ENCODE results near the gene MAGI2.
A peak's percentile ranks its signal among the peaks of the same experiment; 100 is the strongest.

The MAGI2 gene

GRCh38 chr7:78191475-78192079, 1261.9 kb downstream of the MAGI2 start:
- Histone ChIP-seq H3K36me3 (ENCODE audit: control insufficient read depth, insufficient read depth, low read length, severe bottlenecking) (no peaks in the 10 kb centered on the region), H3K4me3 (ENCODE audit: low read length) (no peak overlapping the region), H3K9ac (ENCODE audit: low read length) (no peak overlapping the region), H3K4me1 (ENCODE audit: control insufficient read depth, insufficient read depth, low read length) (peaks cover 4% of the 10 kb centered on the region), H3K9me3 (ENCODE audit: control insufficient read depth, low read length) (no peaks in the 10 kb centered on the region), H3K27me3 (replicated peaks; ENCODE audit: control insufficient read depth, insufficient read depth, low read length) (no peaks in the 10 kb centered on the region)
- DNase-seq (ENCODE audit: low read depth) = no peak

DNA sequence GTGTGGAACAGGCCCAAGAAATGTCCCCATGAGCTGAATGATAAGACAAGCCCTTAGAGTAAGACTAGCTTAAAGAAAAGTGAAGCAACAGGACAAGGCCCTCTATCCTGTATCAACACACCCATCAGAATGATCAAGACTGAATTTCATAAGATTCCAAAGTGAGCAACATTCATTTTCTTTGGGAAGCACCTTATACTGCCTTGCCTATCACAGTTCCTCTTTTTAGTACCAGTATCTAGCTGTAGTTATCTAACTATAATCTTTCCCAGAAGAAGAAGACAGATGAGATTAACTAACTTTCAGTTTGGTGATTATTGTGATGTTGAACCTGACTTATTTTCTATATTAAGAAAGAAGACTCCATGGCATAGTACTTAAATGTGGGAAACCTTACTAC, 1263.7 kb downstream of the MAGI2 start:
- no peak for DNase-seq (ENCODE audit: low read depth)
- Histone ChIP-seq H3K27me3 (replicated peaks; ENCODE audit: control insufficient read depth, insufficient read depth, low read length) (no peaks in the 10 kb centered on the region), H3K4me1 (ENCODE audit: control insufficient read depth, insufficient read depth, low read length) (no peaks in the 10 kb centered on the region), H3K4me3 (ENCODE audit: low read length) (no peak overlapping the region), H3K9ac (ENCODE audit: low read length) (no peak overlapping the region), H3K36me3 (ENCODE audit: control insufficient read depth, insufficient read depth, low read length, severe bottlenecking) (no peaks in the 10 kb centered on the region), H3K9me3 (ENCODE audit: control insufficient read depth, low read length) (no peaks in the 10 kb centered on the region)

- Histone ChIP-seq H3K36me3 (ENCODE audit: control insufficient read depth, insufficient read depth, low read length, severe bottlenecking) (no peaks in the 10 kb centered on the region), H3K9ac (ENCODE audit: low read length) (no peak overlapping the region), H3K4me3 (ENCODE audit: low read length) (no peak overlapping the region), H3K4me1 (ENCODE audit: control insufficient read depth, insufficient read depth, low read length) (no peaks in the 10 kb centered on the region), H3K27me3 (replicated peaks; ENCODE audit: control insufficient read depth, insufficient read depth, low read length) (no peaks in the 10 kb centered on the region), H3K9me3 (ENCODE audit: control insufficient read depth, low read length) (no peaks in the 10 kb centered on the region)
- DNase-seq (ENCODE audit: low read depth) = no peak
Measured at GRCh38 chr7:78185149-78185745, 1268.2 kb downstream of the MAGI2 start.

DNA sequence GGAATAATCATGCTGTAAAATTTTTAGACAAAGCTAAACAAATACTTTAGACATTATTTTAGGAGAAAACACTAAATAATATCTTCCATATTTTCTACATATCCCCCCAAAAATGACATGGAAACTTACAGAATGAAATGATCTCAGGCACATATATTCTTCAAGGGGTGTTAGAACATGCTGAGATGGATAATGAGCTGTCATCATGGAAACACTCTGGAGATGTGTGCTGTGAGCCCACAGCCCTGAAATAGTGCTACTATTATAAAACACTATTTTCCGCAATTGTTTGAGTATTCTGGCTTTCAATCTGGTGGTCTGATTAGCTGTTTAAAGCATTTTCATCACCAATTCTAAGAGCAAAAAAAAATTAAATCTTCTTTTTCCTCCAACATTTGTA, 1269.2 kb downstream of the MAGI2 start:
- DNase-seq (ENCODE audit: low read depth) = no peak
- Histone ChIP-seq H3K36me3 (ENCODE audit: control insufficient read depth, insufficient read depth, low read length, severe bottlenecking) (no peaks in the 10 kb centered on the region), H3K27me3 (replicated peaks; ENCODE audit: control insufficient read depth, insufficient read depth, low read length) (no peaks in the 10 kb centered on the region), H3K4me1 (ENCODE audit: control insufficient read depth, insufficient read depth, low read length) (no peaks in the 10 kb centered on the region), H3K4me3 (ENCODE audit: low read length) (no peak overlapping the region), H3K9ac (ENCODE audit: low read length) (no peak overlapping the region), H3K9me3 (ENCODE audit: control insufficient read depth, low read length) (no peaks in the 10 kb centered on the region)

GRCh38 chr7:78179827-78180477, 1273.5 kb downstream of the MAGI2 start:
- H3K9me3 ChIP-seq (ENCODE audit: control insufficient read depth, low read length) = no peaks in the 10 kb centered on the region
- H3K4me1 ChIP-seq (ENCODE audit: control insufficient read depth, insufficient read depth, low read length) = peaks cover 11% of the 10 kb centered on the region
- no peaks in the 10 kb centered on the region for H3K36me3 ChIP-seq (ENCODE audit: control insufficient read depth, insufficient read depth, low read length, severe bottlenecking)
- no peaks in the 10 kb centered on the region for H3K27me3 ChIP-seq (replicated peaks; ENCODE audit: control insufficient read depth, insufficient read depth, low read length)
- no peak for DNase-seq (ENCODE audit: low read depth)
- no peak overlapping the region for H3K4me3 ChIP-seq (ENCODE audit: low read length)
- no peak overlapping the region for H3K9ac ChIP-seq (ENCODE audit: low read length)

DNA sequence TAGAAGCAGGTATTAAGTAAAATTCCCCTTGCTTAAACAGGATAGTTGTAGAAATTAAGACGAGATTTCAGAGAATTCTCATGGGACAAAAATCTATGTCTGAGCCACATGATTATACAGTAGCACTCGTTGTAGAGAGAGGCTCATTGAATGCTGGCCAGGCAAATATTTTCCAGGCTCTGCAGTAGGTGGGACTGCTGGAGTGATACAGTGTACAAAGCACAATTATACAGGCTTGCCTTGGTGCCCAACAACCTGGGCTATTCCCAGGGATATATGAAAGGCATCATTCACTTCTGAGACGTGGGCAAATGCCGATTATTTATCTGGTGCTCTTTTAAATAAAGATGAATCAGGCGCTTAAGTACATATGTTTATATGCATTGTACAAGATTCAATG, 1274.3 kb downstream of the MAGI2 start:
- Histone ChIP-seq H3K9me3 (ENCODE audit: control insufficient read depth, low read length) (no peaks in the 10 kb centered on the region), H3K36me3 (ENCODE audit: control insufficient read depth, insufficient read depth, low read length, severe bottlenecking) (no peaks in the 10 kb centered on the region), H3K27me3 (replicated peaks; ENCODE audit: control insufficient read depth, insufficient read depth, low read length) (no peaks in the 10 kb centered on the region), H3K4me3 (ENCODE audit: low read length) (no peak overlapping the region), H3K9ac (ENCODE audit: low read length) (no peak overlapping the region), H3K4me1 (ENCODE audit: control insufficient read depth, insufficient read depth, low read length) (peaks cover 11% of the 10 kb centered on the region)
- DNase-seq (ENCODE audit: low read depth) = no peak

GRCh38 chr7:78178319-78178718, 1275.1 kb downstream of the MAGI2 start:
- Histone ChIP-seq H3K36me3 (ENCODE audit: control insufficient read depth, insufficient read depth, low read length, severe bottlenecking) (no peaks in the 10 kb centered on the region), H3K4me1 (ENCODE audit: control insufficient read depth, insufficient read depth, low read length) (peaks cover 11% of the 10 kb centered on the region), H3K4me3 (ENCODE audit: low read length) (no peak overlapping the region), H3K27me3 (replicated peaks; ENCODE audit: control insufficient read depth, insufficient read depth, low read length) (no peaks in the 10 kb centered on the region), H3K9ac (ENCODE audit: low read length) (no peak overlapping the region), H3K9me3 (ENCODE audit: control insufficient read depth, low read length) (no peaks in the 10 kb centered on the region)
- peak; percentile 53 for DNase-seq (ENCODE audit: low read depth)

DNA sequence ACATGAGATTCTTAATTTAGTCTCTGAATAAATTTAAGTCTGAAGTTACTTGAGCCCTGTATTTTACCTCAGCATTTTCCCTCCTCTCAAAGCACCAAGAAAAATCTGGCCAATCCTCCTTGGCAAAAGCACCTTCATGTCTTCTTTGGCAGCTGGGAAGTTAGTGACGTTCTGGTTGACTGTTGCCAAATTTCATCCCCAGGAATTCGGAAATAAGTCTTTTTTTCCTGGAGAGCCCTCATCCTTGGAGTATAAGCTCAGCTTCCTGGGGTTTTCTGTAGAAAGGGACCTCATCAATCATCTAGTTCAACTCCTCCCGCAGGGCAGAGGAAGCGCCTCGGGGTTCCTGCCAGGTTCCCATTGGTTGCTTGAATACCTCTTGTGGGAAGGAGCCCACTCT, 1277.3 kb downstream of the MAGI2 start:
- Histone ChIP-seq H3K27me3 (replicated peaks; ENCODE audit: control insufficient read depth, insufficient read depth, low read length) (no peaks in the 10 kb centered on the region), H3K4me3 (ENCODE audit: low read length) (no peak overlapping the region), H3K36me3 (ENCODE audit: control insufficient read depth, insufficient read depth, low read length, severe bottlenecking) (no peaks in the 10 kb centered on the region), H3K4me1 (ENCODE audit: control insufficient read depth, insufficient read depth, low read length) (peaks cover 11% of the 10 kb centered on the region), H3K9ac (ENCODE audit: low read length) (no peak overlapping the region), H3K9me3 (ENCODE audit: control insufficient read depth, low read length) (no peaks in the 10 kb centered on the region)
- DNase-seq (ENCODE audit: low read depth) = no peak

DNA sequence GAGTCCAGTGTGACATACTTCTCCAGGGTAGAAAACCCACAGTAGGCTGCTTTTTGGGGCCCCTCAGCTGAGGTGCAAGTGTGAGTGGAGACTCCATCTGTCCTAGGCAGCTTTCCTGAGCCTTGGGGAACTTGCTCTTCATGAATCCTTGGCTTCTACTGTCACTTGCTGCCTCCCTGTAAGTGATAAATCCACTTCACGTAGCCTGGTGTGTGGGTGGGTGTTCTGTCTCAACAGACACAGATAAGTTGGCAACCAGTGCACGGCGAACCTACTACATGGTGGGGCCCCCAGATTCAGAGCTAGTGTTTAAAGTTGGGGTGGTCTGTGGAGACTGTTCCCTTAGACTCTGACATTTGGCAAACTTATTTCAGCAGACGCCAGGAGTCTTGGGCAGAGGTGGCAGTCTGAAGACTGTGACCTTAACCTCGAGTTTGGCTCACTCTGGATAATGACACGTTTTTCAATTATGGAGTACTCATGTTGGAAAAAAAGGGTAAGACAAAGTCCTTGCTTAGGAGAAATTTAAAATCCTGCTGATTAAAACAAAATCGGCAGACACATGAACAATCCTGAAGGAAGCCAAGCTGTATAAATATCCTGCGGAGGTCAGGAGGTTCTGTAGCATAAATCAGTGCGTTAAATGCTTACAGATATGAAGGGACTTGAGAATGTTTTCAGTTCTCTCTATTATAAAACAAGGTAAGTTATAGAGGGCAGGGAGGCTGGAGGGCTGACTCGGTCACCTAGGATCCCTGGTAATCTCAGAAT, 1278.0 kb downstream of the MAGI2 start:
- no peak overlapping the region for H3K4me3 ChIP-seq (ENCODE audit: low read length)
- H3K36me3 ChIP-seq (ENCODE audit: control insufficient read depth, insufficient read depth, low read length, severe bottlenecking) = no peaks in the 10 kb centered on the region
- no peak overlapping the region for H3K9ac ChIP-seq (ENCODE audit: low read length)
- no peak for DNase-seq (ENCODE audit: low read depth)
- peaks cover 11% of the 10 kb centered on the region for H3K4me1 ChIP-seq (ENCODE audit: control insufficient read depth, insufficient read depth, low read length)
- no peaks in the 10 kb centered on the region for H3K9me3 ChIP-seq (ENCODE audit: control insufficient read depth, low read length)
- H3K27me3 ChIP-seq (replicated peaks; ENCODE audit: control insufficient read depth, insufficient read depth, low read length) = no peaks in the 10 kb centered on the region

- no peaks in the 10 kb centered on the region for H3K9me3 ChIP-seq (ENCODE audit: control insufficient read depth, low read length)
- peaks cover 17% of the 10 kb centered on the region for H3K4me1 ChIP-seq (ENCODE audit: control insufficient read depth, insufficient read depth, low read length)
- H3K36me3 ChIP-seq (ENCODE audit: control insufficient read depth, insufficient read depth, low read length, severe bottlenecking) = no peaks in the 10 kb centered on the region
- H3K9ac ChIP-seq (ENCODE audit: low read length) = no peak overlapping the region
- DNase-seq (ENCODE audit: low read depth) = no peak
- no peak overlapping the region for H3K4me3 ChIP-seq (ENCODE audit: low read length)
- H3K27me3 ChIP-seq (replicated peaks; ENCODE audit: control insufficient read depth, insufficient read depth, low read length) = no peaks in the 10 kb centered on the region
Measured at GRCh38 chr7:78173666-78174065, 1279.8 kb downstream of the MAGI2 start.

GRCh38 chr7:78172933-78173591, 1280.4 kb downstream of the MAGI2 start:
- no peaks in the 10 kb centered on the region for H3K9me3 ChIP-seq (ENCODE audit: control insufficient read depth, low read length)
- no peak for DNase-seq (ENCODE audit: low read depth)
- peaks cover 17% of the 10 kb centered on the region for H3K4me1 ChIP-seq (ENCODE audit: control insufficient read depth, insufficient read depth, low read length)
- H3K36me3 ChIP-seq (ENCODE audit: control insufficient read depth, insufficient read depth, low read length, severe bottlenecking) = no peaks in the 10 kb centered on the region
- H3K9ac ChIP-seq (ENCODE audit: low read length) = no peak overlapping the region
- H3K27me3 ChIP-seq (replicated peaks; ENCODE audit: control insufficient read depth, insufficient read depth, low read length) = no peaks in the 10 kb centered on the region
- H3K4me3 ChIP-seq (ENCODE audit: low read length) = no peak overlapping the region

Measured in adipocyte (in vitro differentiated cells).